HG02981 (cell line): ENCODE measurements around the gene HLA-A.

Experiments used
- ATAC-seq: cut with Tn5 transposase; IDR thresholded peaks from one replicate; pipeline ENCODE4 v1.9.1; 2021; ENCODE audit warnings: mild to moderate bottlenecking, moderate library complexity; ENCODE audit not compliant: unreplicated experiment

HLA-A gene

DNA sequence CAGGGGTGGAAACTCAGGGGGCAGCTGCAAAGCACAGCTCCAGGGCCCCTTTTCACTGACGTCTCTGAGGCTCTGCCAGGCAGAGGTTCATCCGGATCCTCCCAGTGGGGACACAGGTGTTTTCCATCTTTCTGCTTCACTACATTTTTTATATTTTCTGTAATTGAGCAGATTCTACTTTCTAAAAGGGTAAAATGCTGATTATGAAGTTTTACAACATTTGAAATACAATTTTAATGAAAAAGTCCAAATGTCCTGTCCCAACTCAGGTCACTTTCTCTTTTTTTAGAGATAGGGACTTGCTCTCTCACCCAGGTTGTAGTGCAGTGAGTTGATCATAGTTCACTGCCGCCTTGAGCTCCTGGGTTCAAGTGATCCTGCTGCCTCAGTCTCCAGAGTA is 41.9 kb downstream of the HLA-A start:
- ATAC-seq = no peak

DNA sequence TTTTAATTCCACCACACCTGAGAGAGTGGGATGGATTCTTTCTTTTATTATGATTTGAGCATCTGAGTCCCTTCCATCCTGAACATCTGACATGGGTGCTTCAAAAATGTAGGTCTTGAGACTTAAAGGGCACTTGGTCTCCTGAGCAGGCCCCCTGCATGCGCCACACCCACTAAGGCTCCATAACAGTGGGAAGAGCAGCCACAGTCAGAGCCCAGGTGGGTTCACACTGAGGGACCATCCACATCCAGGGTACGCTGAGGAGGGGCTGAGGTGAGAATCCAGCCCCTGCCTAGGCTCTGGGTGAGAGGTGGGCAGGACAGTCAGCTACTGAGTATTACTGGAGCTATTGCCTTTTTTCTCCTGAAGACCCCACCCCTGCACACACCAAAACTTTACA is 42.7 kb downstream of the HLA-A start:
- ATAC-seq = no peak

DNA sequence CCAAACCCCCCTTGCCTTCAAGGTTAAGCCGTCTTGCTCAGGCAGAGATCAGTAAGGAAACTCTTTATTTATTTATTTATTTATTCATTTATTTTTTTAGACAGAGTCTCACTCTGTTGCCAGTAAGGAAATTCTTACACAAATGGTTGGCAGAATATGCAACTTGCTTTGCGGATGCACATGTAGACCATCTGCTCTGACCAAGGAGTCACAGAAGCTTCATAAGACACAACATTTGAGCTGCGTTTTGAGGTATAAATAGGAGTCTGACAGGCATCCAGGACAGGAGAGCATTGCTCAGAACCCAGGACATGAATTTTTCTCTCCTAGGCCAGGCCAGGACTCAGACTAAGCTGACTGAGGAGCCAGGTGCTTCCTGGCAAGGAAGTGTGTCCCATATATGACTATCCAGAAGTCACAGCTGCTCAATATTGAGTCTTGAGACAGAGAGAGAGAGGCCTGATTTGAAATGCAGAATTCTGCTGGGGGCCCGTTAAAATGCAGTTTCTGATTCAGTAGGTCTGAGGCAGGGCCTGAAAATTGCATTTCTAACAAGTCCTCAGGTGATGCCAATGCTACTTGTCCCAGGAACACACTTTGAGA is 43.9 kb downstream of the HLA-A start:
- ATAC-seq = no peak

DNA sequence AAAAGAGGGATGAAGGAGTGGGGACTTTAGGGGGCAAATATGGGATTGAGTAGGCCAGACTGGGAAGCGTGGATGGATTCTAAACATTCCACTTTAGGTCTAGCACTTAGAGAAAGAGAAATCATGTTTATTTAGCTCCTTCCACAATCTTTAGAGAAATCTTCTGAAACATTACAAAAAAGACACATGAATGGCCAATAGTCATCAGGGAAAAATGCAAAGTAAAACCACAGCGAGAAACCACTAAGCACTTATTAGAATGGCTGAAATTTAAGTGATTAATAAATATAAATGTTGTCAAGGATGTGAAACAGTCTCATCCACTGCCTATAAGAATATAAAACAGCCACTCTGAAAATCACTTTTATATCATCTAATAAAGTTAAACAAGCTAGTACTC is 46.9 kb downstream of the HLA-A start:
- no peak for ATAC-seq

DNA sequence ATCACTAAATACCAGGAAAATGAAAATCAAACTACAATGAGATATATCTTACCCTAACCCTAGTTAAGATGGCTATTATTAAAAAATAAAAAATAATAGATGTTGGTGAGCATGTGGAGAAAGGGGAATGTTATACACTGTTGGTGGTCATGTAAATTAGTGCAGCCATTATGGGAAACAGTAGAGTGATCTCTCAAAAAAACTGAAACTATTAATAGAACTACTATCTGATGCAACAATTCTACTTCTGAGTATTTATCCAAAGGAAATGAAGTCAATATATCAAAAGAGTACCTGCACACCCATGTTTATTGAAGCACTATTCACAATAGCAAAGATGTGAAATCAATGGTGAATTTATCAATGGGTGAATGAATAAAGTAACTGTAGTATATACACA is 48.6 kb downstream of the HLA-A start:
- ATAC-seq = no peak

DNA sequence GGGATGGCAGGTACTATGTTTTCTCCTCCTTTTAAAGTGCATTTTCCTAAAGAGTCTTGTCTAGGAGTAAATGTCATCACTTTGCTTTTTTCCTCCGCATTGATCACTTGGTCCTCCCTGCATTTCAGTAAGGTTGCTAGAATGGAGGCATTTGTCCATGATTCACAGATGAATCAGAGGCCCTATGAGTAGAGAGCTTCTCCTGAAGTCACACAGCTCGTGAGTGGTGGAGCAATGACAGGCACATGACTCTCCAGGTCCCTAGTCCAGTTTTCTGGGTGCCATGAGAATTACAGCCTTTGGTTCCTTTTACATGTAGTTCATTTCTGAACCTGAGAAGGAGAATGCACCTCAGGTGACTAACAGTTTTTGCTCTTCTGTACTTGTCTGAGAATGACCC is 50.5 kb downstream of the HLA-A start:
- ATAC-seq = no peak

DNA sequence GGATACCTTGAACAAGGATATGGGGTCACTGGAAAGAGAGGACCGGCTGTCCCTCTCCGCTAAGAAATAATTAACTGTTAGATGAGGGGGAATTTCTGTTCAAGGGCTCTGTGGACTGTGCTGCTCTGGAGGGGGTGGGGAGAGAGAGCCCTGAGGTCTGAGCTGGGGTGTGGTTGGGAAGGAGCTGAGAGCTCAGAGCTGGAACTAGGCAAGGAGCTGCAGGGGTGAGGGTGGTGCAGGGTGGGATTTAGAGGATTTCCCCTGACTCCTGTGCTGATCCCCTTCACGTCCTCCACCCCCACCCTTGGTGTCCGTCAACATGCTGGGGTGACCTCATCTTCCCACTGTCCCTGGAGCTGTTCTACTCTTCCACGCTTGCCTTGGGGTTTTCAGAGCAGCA is 52.5 kb downstream of the HLA-A start:
- ATAC-seq = no peak

DNA sequence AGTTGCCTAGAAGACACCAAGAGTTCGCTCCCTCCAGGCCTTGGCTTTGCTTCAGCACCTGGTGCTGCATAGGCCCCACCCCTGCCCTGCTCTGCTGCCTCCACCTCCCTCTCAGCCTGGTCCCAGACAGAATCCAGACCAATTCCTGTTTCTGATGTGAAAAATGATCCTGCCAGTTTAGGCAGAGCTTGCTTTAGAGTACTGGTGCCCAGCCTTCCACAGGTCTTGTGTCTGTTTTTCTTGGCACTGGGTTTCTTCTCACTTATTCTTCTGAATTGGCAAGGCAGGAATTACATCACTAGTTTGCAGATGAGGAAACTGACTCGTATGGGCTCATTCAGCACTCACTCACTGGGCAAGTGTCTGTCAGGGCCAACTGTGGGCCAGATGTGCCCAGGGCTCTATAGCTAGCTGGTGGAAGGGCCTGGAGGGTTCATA is 53.0 kb downstream of the HLA-A start:
- no peak for ATAC-seq
